Body of pancreas (tissue), 4 donors: ENCODE results near the gene POLR2J.

Experiments
- POLR2A ChIP-seq, 3 donors: fragments of 450-650 bp; IDR thresholded peaks; one replicate each; pipeline ENCODE4 v1.6.1; 2016; ENCODE audit warnings: antibody characterized with exemption in 3 of 3, mild to moderate bottlenecking in 2 of 3
- TF ChIP-seq, protein P1 (sequence below), 7 experiments: fragments of 450-650 bp in 4 of 7; fragments of 200-600 bp in 3 of 7; sonication (generic) in 3 of 7; IDR thresholded peaks; one replicate each; pipeline ENCODE4 v1.5.1; 2016 to 2019; ENCODE audit warnings: antibody characterized with exemption in 7 of 7

DNA sequence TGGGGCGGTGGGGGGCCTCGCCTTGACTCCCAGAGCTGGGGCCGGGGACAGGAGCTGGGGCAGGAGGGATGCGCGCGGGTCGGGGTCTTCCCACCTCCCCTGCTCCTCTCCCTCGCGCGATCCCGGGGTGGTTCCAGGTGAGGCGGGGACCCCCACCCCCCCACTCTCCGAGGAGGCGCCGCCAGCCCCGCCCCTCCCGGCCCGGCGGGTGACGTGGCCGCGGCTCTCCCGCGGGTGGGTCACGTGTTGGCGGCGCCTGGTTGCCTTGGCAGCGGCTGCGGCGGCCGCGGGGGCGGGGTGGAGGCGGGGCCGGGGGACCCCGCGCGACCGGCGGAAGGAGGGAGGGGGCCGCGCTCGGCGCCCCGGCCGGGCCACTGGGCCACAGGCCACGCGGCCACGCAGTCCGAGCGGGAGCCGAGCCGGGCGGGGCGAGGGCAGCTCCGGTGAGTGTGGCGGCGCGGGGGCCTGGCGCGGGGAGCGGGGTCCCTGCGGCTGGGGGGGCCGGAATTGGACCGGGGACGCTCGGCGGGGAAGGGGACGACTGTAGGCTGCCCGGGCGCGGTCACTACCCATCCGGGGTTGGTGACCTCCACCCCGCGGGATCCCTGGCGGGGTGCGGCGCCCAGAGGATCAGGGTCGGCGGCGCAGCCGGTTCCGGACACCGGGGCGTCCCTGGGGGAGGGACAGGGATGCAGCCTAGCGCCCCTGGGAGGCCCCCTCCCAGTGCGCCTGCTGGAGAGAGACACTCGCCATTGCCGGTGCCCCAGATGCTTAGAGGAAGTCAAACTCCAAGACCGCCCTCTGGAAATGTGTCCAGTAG lies 45.3 kb downstream of the POLR2J start, which contains the start of gene ORAI2:
- TF ChIP-seq POLR2A (IDR thresholded peaks at IDR 0.05) = peak in 1 of 3 donors; percentile 8
- TF ChIP-seq, protein P1, sequence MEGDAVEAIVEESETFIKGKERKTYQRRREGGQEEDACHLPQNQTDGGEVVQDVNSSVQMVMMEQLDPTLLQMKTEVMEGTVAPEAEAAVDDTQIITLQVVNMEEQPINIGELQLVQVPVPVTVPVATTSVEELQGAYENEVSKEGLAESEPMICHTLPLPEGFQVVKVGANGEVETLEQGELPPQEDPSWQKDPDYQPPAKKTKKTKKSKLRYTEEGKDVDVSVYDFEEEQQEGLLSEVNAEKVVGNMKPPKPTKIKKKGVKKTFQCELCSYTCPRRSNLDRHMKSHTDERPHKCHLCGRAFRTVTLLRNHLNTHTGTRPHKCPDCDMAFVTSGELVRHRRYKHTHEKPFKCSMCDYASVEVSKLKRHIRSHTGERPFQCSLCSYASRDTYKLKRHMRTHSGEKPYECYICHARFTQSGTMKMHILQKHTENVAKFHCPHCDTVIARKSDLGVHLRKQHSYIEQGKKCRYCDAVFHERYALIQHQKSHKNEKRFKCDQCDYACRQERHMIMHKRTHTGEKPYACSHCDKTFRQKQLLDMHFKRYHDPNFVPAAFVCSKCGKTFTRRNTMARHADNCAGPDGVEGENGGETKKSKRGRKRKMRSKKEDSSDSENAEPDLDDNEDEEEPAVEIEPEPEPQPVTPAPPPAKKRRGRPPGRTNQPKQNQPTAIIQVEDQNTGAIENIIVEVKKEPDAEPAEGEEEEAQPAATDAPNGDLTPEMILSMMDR (IDR thresholded peaks at IDR 0.05) = no peak
